HepG2 (cell line): ENCODE results near the gene ARHGEF16. TPM values are rescaled to one million over a fixed set of nuclear protein-coding genes. Genes with fewer than 3 reads are reported as not detected.

Experiments
- AKNA ChIP-seq: sonication (generic); formaldehyde crosslinking; IDR thresholded peaks from 2 replicates; pipeline ENCODE4 v1.4.0; 2020; ENCODE audit warnings: missing genetic modification reagents, borderline replicate concordance
- ATF5 ChIP-seq: sonication (generic); formaldehyde crosslinking; IDR thresholded peaks from 2 replicates; pipeline ENCODE4 v1.4.0; 2020; ENCODE audit warnings: mild to moderate bottlenecking, low read depth, missing genetic modification reagents
- EEA1 ChIP-seq: sonication (generic); formaldehyde crosslinking; IDR thresholded peaks from 2 replicates; pipeline ENCODE4 v1.5.1; 2020; ENCODE audit warnings: mild to moderate bottlenecking, missing genetic modification reagents, borderline replicate concordance
- ELF3 ChIP-seq: IDR thresholded peaks from 2 replicates; pipeline ENCODE4 v1.6.1; 2016; ENCODE audit warnings: missing genetic modification reagents, missing compliant biosample characterization
- FOXO1 ChIP-seq: sonication (generic); formaldehyde crosslinking; IDR thresholded peaks from 2 replicates; pipeline ENCODE4 v1.4.0; 2020; ENCODE audit warnings: missing genetic modification reagents
- HNF4A ChIP-seq: sonication (generic); formaldehyde crosslinking; IDR thresholded peaks from 2 replicates; pipeline ENCODE4 v1.4.0; 2020; ENCODE audit warnings: missing genetic modification reagents
- KDM2A ChIP-seq: sonication (generic); formaldehyde crosslinking; IDR thresholded peaks from 2 replicates; pipeline ENCODE4 v1.4.0; 2020; ENCODE audit warnings: low read depth, missing genetic modification reagents, borderline replicate concordance
- MIER3 ChIP-seq: IDR thresholded peaks from 2 replicates; pipeline ENCODE4 v1.6.1; 2016; ENCODE audit warnings: missing compliant biosample characterization, borderline replicate concordance
- NFE2L1 ChIP-seq: sonication (generic); formaldehyde crosslinking; IDR thresholded peaks from 2 replicates; pipeline ENCODE4 v1.4.0; 2020; ENCODE audit warnings: missing genetic modification reagents, mild to moderate bottlenecking, borderline replicate concordance
- NONO ChIP-seq, 2 experiments: fragments of 450-650 bp in 1 of 2; sonication (generic) in 1 of 2; formaldehyde crosslinking in 1 of 2; IDR thresholded peaks in 1 of 2; conservative IDR thresholded peaks in 1 of 2; 2 replicates each; pipeline versions ENCODE4 v1.6.1 to v1.8.0; 2017 to 2022; ENCODE audit warnings: mild to moderate bottlenecking in 1 of 2, missing genetic modification reagents in 1 of 2, moderate library complexity in 1 of 2
- RBM39 ChIP-seq: fragments of 200-400 bp; formaldehyde crosslinking; IDR thresholded peaks from one replicate; pipeline ENCODE4 v1.6.1; 2018; ENCODE audit warnings: antibody characterized with exemption, mild to moderate bottlenecking, low read depth, low read length; ENCODE audit not compliant: poor library complexity, severe bottlenecking
- SRSF4 ChIP-seq: fragments of 200-400 bp; formaldehyde crosslinking; IDR thresholded peaks from one replicate; pipeline ENCODE4 v1.6.1; 2018; ENCODE audit warnings: mild to moderate bottlenecking, low read depth, low read length, moderate library complexity; ENCODE audit not compliant: poor library complexity, severe bottlenecking
- THAP11 ChIP-seq: IDR thresholded peaks from 2 replicates; pipeline ENCODE4 v1.6.1; 2016; ENCODE audit warnings: missing biosample characterization, missing genetic modification reagents
- ZFY ChIP-seq: sonication (generic); formaldehyde crosslinking; IDR thresholded peaks from 2 replicates; pipeline ENCODE4 v1.4.0; 2020; ENCODE audit warnings: missing genetic modification reagents
- ZKSCAN5 ChIP-seq: sonication (generic); formaldehyde crosslinking; IDR thresholded peaks from 2 replicates; pipeline ENCODE4 v1.5.1; 2020; ENCODE audit warnings: mild to moderate bottlenecking, missing genetic modification reagents
- ZNF280B ChIP-seq: sonication (generic); formaldehyde crosslinking; IDR thresholded peaks from 2 replicates; pipeline ENCODE4 v1.5.0; 2020; ENCODE audit warnings: missing genetic modification reagents, mild to moderate bottlenecking, borderline replicate concordance
- ZNF367 ChIP-seq: sonication (generic); formaldehyde crosslinking; IDR thresholded peaks from 2 replicates; pipeline ENCODE4 v1.4.0; 2020; ENCODE audit warnings: missing genetic modification reagents, borderline replicate concordance
- polyA plus RNA-seq, 8 experiments: library from polyadenylated mRNA; depleted of rRNA in 3 of 8; stranded (reverse) in 7 of 8; unstranded in 1 of 8; fragments of >200 nt; fragmentation: Illumina TruSeq in 4 of 8; extraction: Trizol in 4 of 8; gene quantifications; 2 replicates each; pipeline versions ENCODE4 v1.2.1 to v1.2.3, GENCODE V29; 2011 to 2016; ENCODE audit warnings: low read depth in 4 of 8, missing spikeins in 1 of 8, mixed read lengths in 1 of 8; ENCODE audit not compliant: insufficient read depth in 1 of 8
- total RNA-seq, 5 experiments: library from RNA; depleted of rRNA; stranded (reverse); fragments of >200 nt; fragmentation: Illumina TruSeq; extraction: Trizol; gene quantifications; 2 replicates each; pipeline ENCODE4 v1.2.3, GENCODE V29; 2016; ENCODE audit warnings: low read depth in 1 of 5
- TF ChIP-seq, protein P1 (sequence below): sonication (generic); formaldehyde crosslinking; IDR thresholded peaks from 2 replicates; pipeline ENCODE4 v1.4.0; 2020; ENCODE audit warnings: missing genetic modification reagents, borderline replicate concordance
- TF ChIP-seq, protein P2 (sequence below): IDR thresholded peaks from 2 replicates; pipeline ENCODE4 v1.6.1; 2016; ENCODE audit warnings: missing compliant biosample characterization, missing genetic modification reagents, borderline replicate concordance

Gene ARHGEF16
- total and polyA plus RNA-seq, 2 of the 13 experiments (the other 11 are each of a cell fraction or from before 2014, with no cell fraction given) = 20.3 to 39.9 TPM

DNA sequence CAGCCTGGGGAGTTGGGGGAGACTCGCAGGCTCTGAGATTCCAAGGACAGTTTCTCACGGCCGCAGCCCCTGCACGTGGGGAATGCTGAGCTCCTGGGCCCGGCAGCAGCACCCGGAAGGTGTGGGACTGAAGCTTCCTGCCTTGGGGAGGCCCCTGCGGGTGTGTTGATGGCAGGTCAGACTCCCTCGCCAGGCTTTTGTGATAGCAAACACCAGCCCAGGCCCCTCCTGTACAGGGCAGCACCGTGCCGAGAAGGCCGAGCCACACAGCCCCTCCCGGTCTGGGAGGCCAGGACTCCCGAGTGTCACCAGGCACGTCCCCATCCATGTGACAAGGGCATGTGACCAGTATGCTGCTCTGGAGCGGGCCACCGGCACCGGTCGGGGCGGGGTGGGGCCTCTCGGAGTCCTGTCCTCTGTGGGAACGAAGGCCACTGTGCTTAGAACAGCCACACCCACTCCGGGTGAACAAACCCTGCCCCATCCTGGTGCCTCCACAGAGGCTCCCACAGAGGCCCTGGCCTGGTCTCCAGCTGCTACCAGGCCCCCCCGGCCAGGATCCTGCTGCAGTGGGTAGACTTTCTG lies 31.1 kb upstream of the ARHGEF16 start (continued):
- TF ChIP-seq SRSF4 = no peak
- TF ChIP-seq FOXO1 = peak; percentile 82
- peak; percentile 88 for TF ChIP-seq ELF3 (CRISPR knock-in tag)
- no peak for TF ChIP-seq RBM39
- TF ChIP-seq ZNF280B (CRISPR knock-in tag) = no peak; the same call in 1 of the 2 replicates
- TF ChIP-seq, protein P1, sequence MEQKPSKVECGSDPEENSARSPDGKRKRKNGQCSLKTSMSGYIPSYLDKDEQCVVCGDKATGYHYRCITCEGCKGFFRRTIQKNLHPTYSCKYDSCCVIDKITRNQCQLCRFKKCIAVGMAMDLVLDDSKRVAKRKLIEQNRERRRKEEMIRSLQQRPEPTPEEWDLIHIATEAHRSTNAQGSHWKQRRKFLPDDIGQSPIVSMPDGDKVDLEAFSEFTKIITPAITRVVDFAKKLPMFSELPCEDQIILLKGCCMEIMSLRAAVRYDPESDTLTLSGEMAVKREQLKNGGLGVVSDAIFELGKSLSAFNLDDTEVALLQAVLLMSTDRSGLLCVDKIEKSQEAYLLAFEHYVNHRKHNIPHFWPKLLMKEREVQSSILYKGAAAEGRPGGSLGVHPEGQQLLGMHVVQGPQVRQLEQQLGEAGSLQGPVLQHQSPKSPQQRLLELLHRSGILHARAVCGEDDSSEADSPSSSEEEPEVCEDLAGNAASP = no peak
- TF ChIP-seq ZFY (CRISPR knock-in tag) = peak; percentile 77
- TF ChIP-seq NFE2L1 (CRISPR knock-in tag) = no peak
- TF ChIP-seq ZNF367 (CRISPR knock-in tag) = no peak
- no peak for TF ChIP-seq NONO (IDR thresholded peaks at IDR 0.05)
- TF ChIP-seq NONO (CRISPR knock-in tag; conservative IDR thresholded peaks at IDR 0.05) = peak; percentile 91
- TF ChIP-seq, protein P2, sequence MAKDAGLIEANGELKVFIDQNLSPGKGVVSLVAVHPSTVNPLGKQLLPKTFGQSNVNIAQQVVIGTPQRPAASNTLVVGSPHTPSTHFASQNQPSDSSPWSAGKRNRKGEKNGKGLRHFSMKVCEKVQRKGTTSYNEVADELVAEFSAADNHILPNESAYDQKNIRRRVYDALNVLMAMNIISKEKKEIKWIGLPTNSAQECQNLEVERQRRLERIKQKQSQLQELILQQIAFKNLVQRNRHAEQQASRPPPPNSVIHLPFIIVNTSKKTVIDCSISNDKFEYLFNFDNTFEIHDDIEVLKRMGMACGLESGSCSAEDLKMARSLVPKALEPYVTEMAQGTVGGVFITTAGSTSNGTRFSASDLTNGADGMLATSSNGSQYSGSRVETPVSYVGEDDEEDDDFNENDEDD = peak; percentile 92
- TF ChIP-seq ZKSCAN5 (CRISPR knock-in tag) = no peak
- no peak for TF ChIP-seq MIER3
- TF ChIP-seq THAP11 (CRISPR knock-in tag) = peak; percentile 69; the same call in 1 of the 2 replicates
- no peak; the same call in 1 of the 2 replicates for TF ChIP-seq ATF5 (CRISPR knock-in tag)
- TF ChIP-seq EEA1 (CRISPR knock-in tag) = no peak
- no peak for TF ChIP-seq HNF4A (CRISPR knock-in tag)
- TF ChIP-seq KDM2A (CRISPR knock-in tag) = peak; percentile 59; the same call in 1 of the 2 replicates
- TF ChIP-seq AKNA (CRISPR knock-in tag) = no peak
